ENCODE measurements around the gene STARD5. TPM values are rescaled to one million over a fixed set of nuclear protein-coding genes. Genes with fewer than 3 reads are reported as not detected.

The STARD5 gene
- total RNA-seq, 4 donors from 2014 or later: 54.6 to 88.2 (median 67.4) TPM

DNA sequence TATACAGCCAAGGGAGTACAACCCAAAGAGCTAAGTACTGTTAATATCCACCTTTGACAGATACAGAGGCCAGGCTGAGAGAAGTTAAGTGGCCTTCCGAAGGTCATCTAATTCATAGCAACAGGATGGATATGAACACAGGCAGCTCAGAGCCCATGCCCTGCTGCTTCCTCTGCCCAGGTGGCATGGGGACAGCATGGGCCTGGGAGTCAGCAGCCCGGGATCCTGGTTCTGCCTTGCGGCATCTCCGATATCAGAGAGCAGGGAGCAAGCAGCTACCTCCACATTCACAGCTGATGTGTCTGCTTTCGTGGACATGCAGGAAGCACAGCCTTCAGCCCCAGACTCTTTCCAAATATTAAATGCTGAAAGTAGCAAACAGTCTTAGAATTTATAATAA, 55.6 kb downstream of the STARD5 start:
- peaks cover 16% of the 10 kb centered on the region for H3K4me1 ChIP-seq

DNA sequence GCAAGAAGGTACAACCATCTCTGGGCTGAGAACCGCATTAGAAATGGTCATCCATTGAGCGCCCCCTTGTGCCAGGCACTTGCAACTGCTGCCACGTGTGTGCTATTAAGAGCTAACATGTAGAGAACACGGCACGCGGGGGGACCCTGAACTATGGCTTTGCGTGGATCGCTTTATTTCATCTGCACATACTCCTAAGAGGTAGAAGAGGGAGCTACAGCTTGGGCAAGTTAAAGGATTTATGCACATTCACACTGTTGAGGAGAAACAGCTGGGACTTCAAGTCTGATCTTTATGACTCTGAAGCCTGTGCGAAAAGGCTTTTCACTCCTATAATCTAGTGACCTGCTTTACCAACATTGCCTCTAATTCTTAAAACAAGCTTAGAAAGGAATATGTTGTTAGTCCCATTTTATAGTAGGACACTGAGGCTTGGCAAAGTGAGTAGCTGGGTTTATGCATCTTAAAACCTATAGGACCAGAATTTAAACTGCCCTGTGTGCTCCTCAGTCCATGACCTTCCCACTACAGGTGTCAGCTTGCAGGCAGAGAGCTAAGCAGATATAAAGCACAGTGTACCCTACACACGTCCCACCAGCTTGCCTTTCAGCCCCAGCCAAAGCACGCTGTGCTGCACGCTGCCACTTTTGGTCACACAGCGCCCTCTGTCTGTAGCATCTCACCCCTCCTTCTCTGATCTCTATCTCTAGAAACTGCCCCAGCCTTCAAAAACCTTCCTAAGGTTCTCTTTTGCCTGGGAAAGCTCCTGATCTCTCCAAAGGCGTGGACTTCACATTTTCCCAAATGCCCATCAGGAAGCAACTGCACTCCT, 57.8 kb downstream of the STARD5 start:
- H3K36me3 ChIP-seq: no peaks in the 10 kb centered on the region
- H3K4me1 ChIP-seq: peaks cover 16% of the 10 kb centered on the region
- no peak overlapping the region for H3K27ac ChIP-seq
- 11% methylated on average over 10 of the region's 14 CpGs for WGBS
- no peaks in the 10 kb centered on the region for H3K9me3 ChIP-seq
- H3K4me3 ChIP-seq: no peak overlapping the region
- no peaks in the 10 kb centered on the region for H3K27me3 ChIP-seq
- no peak for TF ChIP-seq POLR2A (IDR thresholded peaks at IDR 0.05)
- TF ChIP-seq, protein P1, sequence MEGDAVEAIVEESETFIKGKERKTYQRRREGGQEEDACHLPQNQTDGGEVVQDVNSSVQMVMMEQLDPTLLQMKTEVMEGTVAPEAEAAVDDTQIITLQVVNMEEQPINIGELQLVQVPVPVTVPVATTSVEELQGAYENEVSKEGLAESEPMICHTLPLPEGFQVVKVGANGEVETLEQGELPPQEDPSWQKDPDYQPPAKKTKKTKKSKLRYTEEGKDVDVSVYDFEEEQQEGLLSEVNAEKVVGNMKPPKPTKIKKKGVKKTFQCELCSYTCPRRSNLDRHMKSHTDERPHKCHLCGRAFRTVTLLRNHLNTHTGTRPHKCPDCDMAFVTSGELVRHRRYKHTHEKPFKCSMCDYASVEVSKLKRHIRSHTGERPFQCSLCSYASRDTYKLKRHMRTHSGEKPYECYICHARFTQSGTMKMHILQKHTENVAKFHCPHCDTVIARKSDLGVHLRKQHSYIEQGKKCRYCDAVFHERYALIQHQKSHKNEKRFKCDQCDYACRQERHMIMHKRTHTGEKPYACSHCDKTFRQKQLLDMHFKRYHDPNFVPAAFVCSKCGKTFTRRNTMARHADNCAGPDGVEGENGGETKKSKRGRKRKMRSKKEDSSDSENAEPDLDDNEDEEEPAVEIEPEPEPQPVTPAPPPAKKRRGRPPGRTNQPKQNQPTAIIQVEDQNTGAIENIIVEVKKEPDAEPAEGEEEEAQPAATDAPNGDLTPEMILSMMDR (IDR thresholded peaks at IDR 0.05): peak; percentile 78 to 87
- peak; percentile 89 to 90 for DNase-seq (ENCODE audit: low spot score in 2 of 2)

More for the DNA sequence above, 55.6 kb downstream of the STARD5 start:
- 86% methylated on average over 5 of the region's 5 CpGs for WGBS
- no peak overlapping the region for H3K4me3 ChIP-seq
- H3K27me3 ChIP-seq: no peaks in the 10 kb centered on the region
- TF ChIP-seq, protein P1 (IDR thresholded peaks at IDR 0.05): no peak
- TF ChIP-seq POLR2A (IDR thresholded peaks at IDR 0.05) (no peak), EP300 (IDR thresholded peaks at IDR 0.05) (no peak), POLR2AphosphoS5 (IDR thresholded peaks at IDR 0.05) (no peak)
- no peak for DNase-seq (ENCODE audit: low spot score in 2 of 2)
- no peaks in the 10 kb centered on the region for H3K9me3 ChIP-seq
- no peak overlapping the region for H3K27ac ChIP-seq
- H3K36me3 ChIP-seq: no peaks in the 10 kb centered on the region

DNA sequence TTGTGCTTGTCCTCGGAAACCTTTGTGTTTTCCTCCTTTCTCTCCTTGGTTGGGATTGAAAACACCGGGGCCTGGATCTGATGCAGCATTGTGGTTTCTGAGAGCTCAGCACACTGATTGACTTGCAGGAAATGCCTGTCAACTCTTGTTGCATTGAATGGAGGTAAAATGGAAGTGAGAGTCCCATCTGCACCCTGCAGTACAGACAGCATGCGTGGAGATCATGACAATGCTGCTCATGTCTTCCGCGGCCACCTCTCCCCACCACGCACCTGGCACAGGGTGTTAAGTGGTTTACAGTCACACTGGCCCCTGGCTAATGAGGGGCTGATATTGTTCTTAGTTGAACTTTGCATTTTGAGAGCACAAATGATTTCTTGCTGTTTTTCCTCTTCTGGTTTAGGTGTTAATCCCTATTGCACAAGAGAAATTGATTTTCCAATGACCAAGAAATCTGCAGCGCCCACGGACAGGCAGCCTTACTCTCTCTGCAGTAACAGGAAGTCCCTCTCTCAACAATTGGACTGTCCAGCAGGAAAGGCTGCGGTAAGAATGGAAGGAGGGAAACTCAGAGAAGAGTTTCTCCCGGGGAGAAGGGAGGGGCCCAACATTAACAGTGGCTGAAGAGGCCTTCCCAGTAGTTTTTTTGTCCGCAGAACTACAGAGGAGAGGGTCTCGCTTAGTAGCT, 58.5 kb downstream of the STARD5 start:
- Histone ChIP-seq H3K27me3 (no peaks in the 10 kb centered on the region), H3K4me3 (no peak overlapping the region), H3K4me1 (peaks cover 16% of the 10 kb centered on the region), H3K27ac (no peak overlapping the region), H3K9me3 (no peaks in the 10 kb centered on the region), H3K36me3 (no peaks in the 10 kb centered on the region)
- no peak for DNase-seq (ENCODE audit: low spot score in 2 of 2)
- WGBS: 42% methylated on average over 12 of the region's 12 CpGs
- TF ChIP-seq POLR2A (IDR thresholded peaks at IDR 0.05): no peak
- no peak for TF ChIP-seq POLR2AphosphoS5 (IDR thresholded peaks at IDR 0.05)
- TF ChIP-seq EP300 (IDR thresholded peaks at IDR 0.05): no peak
- TF ChIP-seq, protein P1 (IDR thresholded peaks at IDR 0.05): no peak

- WGBS: 72% methylated on average over 6 of the region's 6 CpGs
- H3K36me3 ChIP-seq: no peaks in the 10 kb centered on the region
- DNase-seq (ENCODE audit: low spot score in 2 of 2): no peak
- no peaks in the 10 kb centered on the region for H3K27me3 ChIP-seq
- peaks cover 16% of the 10 kb centered on the region for H3K4me1 ChIP-seq
- H3K9me3 ChIP-seq: no peaks in the 10 kb centered on the region
- H3K4me3 ChIP-seq: no peak overlapping the region
- no peak overlapping the region for H3K27ac ChIP-seq
- TF ChIP-seq EP300 (IDR thresholded peaks at IDR 0.05) (no peak), POLR2AphosphoS5 (IDR thresholded peaks at IDR 0.05) (no peak), POLR2A (IDR thresholded peaks at IDR 0.05) (no peak)
- TF ChIP-seq, protein P1 (IDR thresholded peaks at IDR 0.05): no peak
Measured at GRCh38 chr15:81264072-81264857, 59.7 kb downstream of the STARD5 start.
